Adrenal gland (tissue), 12 donors: ENCODE results near the gene MICU1. TPM values are rescaled to one million over a fixed set of nuclear protein-coding genes. Genes with fewer than 3 reads are reported as not detected.

ENCODE experiments used
- DNase-seq, 7 donors: peaks; one replicate each; pipeline ENCODE4 v3.0.0-alpha.2; 2019 to 2020
- H3K27ac ChIP-seq, 5 donors: fragments of 200-600 bp; sonication (generic) in 4 of 5; 1 replicate in 3 of 5; 2 replicates in 2 of 5; pipeline versions ENCODE4 v1.5.1 to v1.8.0; 2016 to 2020; ENCODE audit warnings: mild to moderate bottlenecking in 1 of 5
- H3K27me3 ChIP-seq: fragments of 200-600 bp; 2 replicates; pipeline ENCODE4 v1.8.0; 2021
- H3K36me3 ChIP-seq, 2 donors: fragments of 200-600 bp; replicated peaks in 1 of 2; 1 replicate in 1 of 2; 2 replicates in 1 of 2; pipeline versions ENCODE4 v1.5.1 to v1.8.0; 2018 to 2022
- H3K4me1 ChIP-seq, 2 donors: fragments of 200-600 bp; replicated peaks in 1 of 2; 1 replicate in 1 of 2; 2 replicates in 1 of 2; pipeline versions ENCODE4 v1.5.1 to v1.8.0; 2018 to 2021
- H3K4me3 ChIP-seq, 4 donors: fragments of 200-600 bp; sonication (generic) in 3 of 4; one replicate each; pipeline ENCODE4 v1.5.1; 2016 to 2018
- H3K9me3 ChIP-seq, 3 donors: fragments of 200-600 bp; sonication (generic) in 1 of 3; replicated peaks in 1 of 3; 1 replicate in 2 of 3; 2 replicates in 1 of 3; pipeline versions ENCODE4 v1.5.1 to v1.8.0; 2016 to 2021
- CTCF ChIP-seq, 6 experiments: fragments of 450-650 bp in 4 of 6; fragments of 200-600 bp in 2 of 6; sonication (generic) in 1 of 6; IDR thresholded peaks; 1 replicate in 5 of 6; 2 replicates in 1 of 6; pipeline versions ENCODE4 v1.5.1 to v1.8.0; 2016 to 2021; ENCODE audit warnings: antibody characterized with exemption in 6 of 6, mild to moderate bottlenecking in 2 of 6, moderate library complexity in 1 of 6
- POLR2A ChIP-seq, 2 donors: fragments of 450-650 bp; IDR thresholded peaks; one replicate each; pipeline ENCODE4 v1.6.1; 2017; ENCODE audit warnings: antibody characterized with exemption in 2 of 2, mild to moderate bottlenecking in 2 of 2, moderate library complexity in 1 of 2
- WGBS, 4 donors: extraction: QIAGEN DNeasy Blood & Tissue Kit in 2 of 4; methylation state at CpG; one replicate each; pipeline versions ENCODE4 v1.1.5 to v1.1.7; 2013 to 2017; 5-methylcytosine and 5-hydroxymethylcytosine counted together
- intact Hi-C, 2 donors: fragments of 100-400 bp; cut with DNase I; formaldehyde crosslinking; loops; one replicate each; pipeline versions ENCODE4 v1.14.1 to v1.15.0; 2022 to 2023
- polyA plus RNA-seq, 3 donors: library from polyadenylated mRNA; stranded (reverse); fragments of 200-250 nt in 2 of 3; fragments of 350-450 nt in 1 of 3; fragmentation: Illumina TruSeq in 1 of 3; extraction: RNeasy Lipid Tissue Mini Kit (QIAGEN cat#74804) in 1 of 3; gene quantifications; one replicate each; pipeline ENCODE4 v1.2.3, GENCODE V29; 2013 to 2014
- total RNA-seq, 9 donors: library from RNA; depleted of rRNA in 4 of 9; stranded (reverse); fragments of >200 nt in 4 of 9; fragments of 120-200 nt in 1 of 9; fragmentation: NEBNext Ultra II Directional in 1 of 9; extraction: Animal tissue kit (Norgen Biotek cat#: 25700) in 1 of 9; gene quantifications; one replicate each; pipeline versions ENCODE4 v1.1.0 to v1.2.4, GENCODE V29; 2013 to 2023
- donor health status: healthy with polysubstance abuse.
- donor health status: Bipolar disorder and iron deficiency.
- donor health status: DM: yes; HTN: yes; CAD: no.
- donor health status: DM: no; HTN: no; CAD: no.
- donor health status: DM: no; HTN: no; CAD: no.
- donor health status: DM: yes; HTN: yes; CAD: no.

MICU1 gene
- total and polyA plus RNA-seq, 12 donors = 56.5 to 122 (median 90.2) TPM

- TF ChIP-seq CTCF (IDR thresholded peaks at IDR 0.05) (peak in 1 of 6 experiments; percentile 1), POLR2A (IDR thresholded peaks at IDR 0.05) (no peak)
- no peak overlapping the region for H3K4me3 ChIP-seq
- H3K27ac ChIP-seq = peak overlapping the region; percentile 48 to 100 (median 96)
- H3K27me3 ChIP-seq = no peaks in the 10 kb centered on the region
- intact Hi-C loops = loop anchor here (10.0 kb wide), 2 partner anchors 205 to 375 kb away; no protein-coding TSS in a partner anchor
- H3K9me3 ChIP-seq = no peaks in the 10 kb centered on the region
- H3K4me1 ChIP-seq = peaks cover 55 to 82% of the 10 kb centered on the region in 2 donors
- no peaks in the 10 kb centered on the region for H3K36me3 ChIP-seq
- DNase-seq = no peak
- 36 to 61% (median 52%) methylated on average over 2 of the region's 2 CpGs for WGBS, 4 donors
These were observed 295.8 kb downstream of the MICU1 start for GRCh38 chr10:72330069-72330426.

- no peak for TF ChIP-seq CTCF (IDR thresholded peaks at IDR 0.05)
- TF ChIP-seq POLR2A (IDR thresholded peaks at IDR 0.05) = peak in 1 of 2 donors; percentile 29
- intact Hi-C loops = loop anchor here (5.0 to 10.0 kb wide), 4 partner anchors 52 to 375 kb away; partner anchors contain the start of gene DDIT4 (in 1 of the 2)
- DNase-seq = peak; percentile 22 to 77 (median 73)
- peak overlapping the region; percentile 48 to 100 (median 96) for H3K27ac ChIP-seq
- WGBS, 4 donors = 44 to 68% (median 59%) methylated on average over 6 to 11 of the region's 11 CpGs
- peaks cover 49 to 80% of the 10 kb centered on the region in 2 donors for H3K4me1 ChIP-seq
- no peaks in the 10 kb centered on the region for H3K27me3 ChIP-seq
- no peaks in the 10 kb centered on the region for H3K36me3 ChIP-seq
- no peak overlapping the region for H3K4me3 ChIP-seq
- H3K9me3 ChIP-seq = no peaks in the 10 kb centered on the region
These were observed 296.4 kb downstream of the MICU1 start for GRCh38 chr10:72329290-72330068.

GRCh38 chr10:72328829-72329204, 297.1 kb downstream of the MICU1 start:
- Histone ChIP-seq H3K4me3 (no peak overlapping the region), H3K4me1 (peaks cover 45 to 78% of the 10 kb centered on the region in 2 donors), H3K9me3 (no peaks in the 10 kb centered on the region), H3K27ac (peak overlapping the region; percentile 48 to 100 (median 96)), H3K36me3 (no peaks in the 10 kb centered on the region), H3K27me3 (no peaks in the 10 kb centered on the region)
- TF ChIP-seq CTCF (IDR thresholded peaks at IDR 0.05) = no peak
- TF ChIP-seq POLR2A (IDR thresholded peaks at IDR 0.05) = no peak
- WGBS, 4 donors = 61 to 72% (median 63%) methylated on average over 5 of the region's 5 CpGs
- intact Hi-C loops = loop anchor here (5.0 to 10.0 kb wide), 2 partner anchors 52 to 54 kb away; partner anchors contain the start of gene DDIT4 (in 1 of the 2)
- peak in 3 of 7 donors; percentile 20 to 38 (median 26) for DNase-seq

GRCh38 chr10:72328045-72328828, 297.6 kb downstream of the MICU1 start:
- peaks cover 45 to 76% of the 10 kb centered on the region in 2 donors for H3K4me1 ChIP-seq
- H3K4me3 ChIP-seq = no peak overlapping the region
- intact Hi-C loops = loop anchor here (5.0 to 10.0 kb wide), 2 partner anchors 51 to 53 kb away; partner anchors contain the start of gene DDIT4 (in 1 of the 2)
- WGBS, 4 donors = 11 to 17% (median 17%) methylated on average over 7 to 14 of the region's 14 CpGs; no CpG with 5 or more reads in 1 of the 4 donors
- H3K9me3 ChIP-seq = no peaks in the 10 kb centered on the region
- TF ChIP-seq CTCF (IDR thresholded peaks at IDR 0.05) (peak; percentile 41 to 77 (median 68)), POLR2A (IDR thresholded peaks at IDR 0.05) (no peak)
- H3K27ac ChIP-seq = peak overlapping the region; percentile 48 to 100 (median 96)
- no peaks in the 10 kb centered on the region for H3K27me3 ChIP-seq
- H3K36me3 ChIP-seq = no peaks in the 10 kb centered on the region
- peak; percentile 78 to 91 (median 85) for DNase-seq
